ENCODE measurements around the gene TOR2A.

GRCh38 chr9:127682351-127683136 is 52.5 kb downstream of the TOR2A start:
- TF ChIP-seq, protein P1, sequence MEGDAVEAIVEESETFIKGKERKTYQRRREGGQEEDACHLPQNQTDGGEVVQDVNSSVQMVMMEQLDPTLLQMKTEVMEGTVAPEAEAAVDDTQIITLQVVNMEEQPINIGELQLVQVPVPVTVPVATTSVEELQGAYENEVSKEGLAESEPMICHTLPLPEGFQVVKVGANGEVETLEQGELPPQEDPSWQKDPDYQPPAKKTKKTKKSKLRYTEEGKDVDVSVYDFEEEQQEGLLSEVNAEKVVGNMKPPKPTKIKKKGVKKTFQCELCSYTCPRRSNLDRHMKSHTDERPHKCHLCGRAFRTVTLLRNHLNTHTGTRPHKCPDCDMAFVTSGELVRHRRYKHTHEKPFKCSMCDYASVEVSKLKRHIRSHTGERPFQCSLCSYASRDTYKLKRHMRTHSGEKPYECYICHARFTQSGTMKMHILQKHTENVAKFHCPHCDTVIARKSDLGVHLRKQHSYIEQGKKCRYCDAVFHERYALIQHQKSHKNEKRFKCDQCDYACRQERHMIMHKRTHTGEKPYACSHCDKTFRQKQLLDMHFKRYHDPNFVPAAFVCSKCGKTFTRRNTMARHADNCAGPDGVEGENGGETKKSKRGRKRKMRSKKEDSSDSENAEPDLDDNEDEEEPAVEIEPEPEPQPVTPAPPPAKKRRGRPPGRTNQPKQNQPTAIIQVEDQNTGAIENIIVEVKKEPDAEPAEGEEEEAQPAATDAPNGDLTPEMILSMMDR (IDR thresholded peaks at IDR 0.05; ENCODE audit: low read depth, low read length, missing input control), result no peak
- TF ChIP-seq REST (IDR thresholded peaks at IDR 0.05), result no peak
- TF ChIP-seq SP1 (IDR thresholded peaks at IDR 0.05), result no peak
- no peak for TF ChIP-seq TAF1 (conservative IDR thresholded peaks at IDR 0.05)
- TF ChIP-seq HNF4G (IDR thresholded peaks at IDR 0.05), result no peak
- TF ChIP-seq RXRA (IDR thresholded peaks at IDR 0.05), result no peak
- TF ChIP-seq, protein P2, sequence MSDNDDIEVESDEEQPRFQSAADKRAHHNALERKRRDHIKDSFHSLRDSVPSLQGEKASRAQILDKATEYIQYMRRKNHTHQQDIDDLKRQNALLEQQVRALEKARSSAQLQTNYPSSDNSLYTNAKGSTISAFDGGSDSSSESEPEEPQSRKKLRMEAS (IDR thresholded peaks at IDR 0.05), result no peak
- TF ChIP-seq GABPA (IDR thresholded peaks at IDR 0.05 in 1 of 2, conservative IDR thresholded peaks at IDR 0.05 in 1 of 2), result no peak
- TF ChIP-seq FOXA1 (IDR thresholded peaks at IDR 0.05), result no peak
- no peak for TF ChIP-seq RAD21 (IDR thresholded peaks at IDR 0.05)
- TF ChIP-seq HNF4A (conservative IDR thresholded peaks at IDR 0.05), result no peak

Measured in liver (tissue), 3 donors.